DOHH2 (cell line): ENCODE measurements around the gene KLHDC8B.

Experiments used
- CTCF ChIP-seq: fragments of 200-600 bp; sonication (generic); IDR thresholded peaks from one replicate; pipeline ENCODE4 v1.5.1; 2014; ENCODE audit warnings: antibody characterized with exemption, mild to moderate bottlenecking, low read depth, low read length; ENCODE audit not compliant: poor library complexity, severe bottlenecking
- EZH2phosphoT487 ChIP-seq: fragments of 200-600 bp; sonication (generic); IDR thresholded peaks from 2 replicates; pipeline ENCODE4 v1.6.1; 2017; ENCODE audit warnings: borderline replicate concordance, mild to moderate bottlenecking, antibody characterized with exemption, low read length, moderate library complexity, mixed read lengths

DNA sequence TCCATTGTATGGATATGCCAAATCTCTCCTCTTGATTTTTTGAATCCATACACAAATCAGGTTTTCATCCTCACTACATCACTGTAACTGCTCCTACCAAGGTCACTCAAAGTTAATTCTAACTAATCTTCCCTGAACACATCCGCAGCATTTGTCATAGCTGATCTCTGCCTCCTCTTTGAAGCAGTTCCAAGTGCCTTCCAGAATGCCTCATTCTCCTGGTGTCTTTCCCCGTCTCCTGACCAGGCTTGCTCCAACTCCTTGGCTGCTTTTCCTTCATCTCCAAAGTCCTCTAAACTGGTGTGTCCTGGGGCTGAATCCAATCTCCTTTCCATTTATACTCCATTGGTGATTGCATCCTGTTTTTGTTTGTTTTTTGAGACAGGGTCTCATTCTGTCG lies 26.8 kb downstream of the KLHDC8B start:
- no peak for TF ChIP-seq CTCF
- no peak for TF ChIP-seq EZH2phosphoT487
